Stimulated activated CD4-positive, alpha-beta T cell treated with anti-CD3 and anti-CD28 coated beads, Interleukin-2, amount 100 ng/mL, for 48 hours (primary cell): Measurements from ENCODE around the gene PLA2R1.

Source experiments
- DNase-seq, 2 donors: peaks; one replicate each; pipeline ENCODE4 v3.0.0-alpha.2; 2020

PLA2R1 gene

DNA sequence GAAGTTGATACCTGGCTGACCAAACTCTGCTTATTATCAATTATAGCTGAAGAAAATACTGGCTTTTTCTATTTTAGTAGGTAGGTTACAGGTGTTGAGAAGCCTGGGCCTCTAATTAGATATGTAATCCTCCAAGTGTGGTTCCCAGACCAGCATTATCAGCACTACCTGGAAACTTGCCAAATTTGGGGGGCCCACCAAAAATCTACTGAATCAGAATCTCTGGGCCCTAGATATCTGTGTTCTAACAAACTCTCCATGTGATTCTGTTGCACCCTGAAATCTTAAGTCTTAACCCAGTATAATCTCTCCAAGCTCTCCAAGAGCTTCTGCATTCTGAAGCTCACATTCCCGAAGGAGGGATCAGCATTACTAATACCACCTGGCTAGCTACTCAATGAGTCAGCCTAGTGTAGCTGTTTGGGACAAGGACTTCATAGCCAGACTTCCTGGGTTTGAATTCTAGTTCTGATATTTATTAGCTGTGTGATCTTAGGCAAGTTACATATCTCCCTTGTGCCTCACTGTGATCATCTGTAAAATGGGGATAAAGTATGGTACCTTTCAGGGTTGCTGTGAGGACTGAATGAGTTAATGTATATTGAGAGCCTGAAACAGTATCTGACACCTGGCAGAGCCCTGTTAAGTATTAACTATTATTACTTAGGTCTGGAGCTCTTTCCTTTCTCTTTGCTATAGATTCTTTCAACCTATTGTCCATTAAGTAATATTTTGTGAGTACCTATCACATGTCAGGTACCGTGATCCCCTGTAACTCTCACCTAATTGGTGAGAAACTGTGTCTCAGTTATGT, 170.3 kb downstream of the PLA2R1 start:
- no peak for DNase-seq

- no peak for DNase-seq
Observed at GRCh38 chr2:159891267-159891588, 171.2 kb downstream of the PLA2R1 start.

DNA sequence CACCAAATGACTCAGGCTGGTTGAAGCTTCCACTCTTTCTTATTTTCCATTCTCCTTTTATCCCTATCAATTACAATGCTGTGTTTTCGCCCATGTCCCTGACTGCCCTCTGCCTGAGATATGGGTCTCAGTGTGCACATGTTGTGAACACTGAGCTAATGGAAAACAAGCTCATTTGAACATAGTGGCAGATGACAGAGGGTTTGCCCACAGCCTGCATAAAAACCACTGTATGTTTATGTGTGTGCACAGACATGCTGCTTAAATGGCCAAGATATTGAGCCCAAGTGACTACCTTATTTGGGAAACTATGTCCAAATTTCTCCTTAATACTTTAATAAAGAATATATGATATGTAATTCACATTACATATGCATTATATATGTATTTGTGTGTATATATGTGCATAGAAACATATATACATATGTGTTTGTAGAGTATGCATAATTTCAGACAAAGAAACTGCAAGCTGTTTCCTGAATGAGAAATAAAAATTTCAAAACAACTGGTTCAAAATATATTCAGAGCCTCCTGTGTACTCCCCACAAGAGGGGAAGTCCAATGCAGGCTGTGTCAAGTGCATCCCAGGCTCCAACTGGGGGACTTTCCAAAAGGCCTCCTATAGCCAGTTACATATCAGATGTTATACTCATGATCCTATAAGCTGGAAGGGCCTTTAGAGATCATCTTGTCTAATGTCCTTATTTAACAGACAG, 171.7 kb downstream of the PLA2R1 start:
- no peak for DNase-seq

DNA sequence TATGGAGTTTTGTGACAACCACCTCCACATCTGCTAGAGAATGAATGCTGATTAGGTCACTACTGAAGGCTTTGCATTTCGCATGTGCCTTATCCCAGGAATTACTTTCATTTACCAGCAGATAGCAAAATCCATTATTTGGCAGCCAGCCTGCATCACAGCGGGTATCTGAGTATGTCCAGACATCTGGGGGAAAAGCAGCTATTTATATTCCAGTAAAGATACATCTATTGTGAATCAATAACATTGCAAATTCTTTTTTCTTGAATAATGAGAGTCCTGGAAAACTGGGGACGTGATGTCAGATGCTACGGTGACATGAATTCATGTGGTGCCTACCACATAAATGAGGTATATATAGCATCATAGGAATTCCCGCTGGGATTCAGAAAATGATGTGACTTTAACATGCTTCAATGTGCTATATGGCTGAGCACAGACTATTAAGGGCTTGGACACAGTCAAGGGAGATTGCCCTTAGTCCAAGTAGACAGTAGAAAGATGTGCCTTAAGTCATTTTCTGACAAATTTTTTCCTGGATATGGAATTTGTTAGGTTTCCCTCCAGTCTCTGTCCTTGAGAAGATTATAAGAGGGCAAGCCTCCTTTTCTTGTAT, 180.2 kb downstream of the PLA2R1 start:
- DNase-seq: no peak
